WTC11 (cell line): ENCODE measurements around the gene DSG4. TPM values are rescaled to one million over a fixed set of nuclear protein-coding genes. Genes with fewer than 3 reads are reported as not detected.

Experiments used
- ATAC-seq: fragments of 200-7000 bp; cut with Tn5 transposase; 2 replicates; pipeline ENCODE4 v1.10.0; 2021; ENCODE audit warnings: mild to moderate bottlenecking, moderate library complexity
- CTCF ChIA-PET: fragments of 300-600 bp; sonication (Branson Sonifier 250); formaldehyde crosslinking; loops from one replicate; lab custom pipeline; 2021; ENCODE audit warnings: antibody characterized with exemption; lab: Charles Lee
- POLR2A ChIA-PET: fragments of 350-600 bp; sonication (Branson Sonifier 250); formaldehyde crosslinking; loops from one replicate; lab custom pipeline; 2021; ENCODE audit warnings: antibody characterized with exemption; lab: Charles Lee
- DNase-seq: peaks from one replicate; pipeline ENCODE4 v3.0.0; 2021; ENCODE audit warnings: low spot score
- H3K27ac Mint-ChIP-seq: 2 replicates; pipeline ENCODE4 v1.8.0; 2021; ENCODE audit warnings: mixed read lengths
- H3K27me3 Mint-ChIP-seq: 2 replicates; pipeline ENCODE4 v1.8.0; 2021; ENCODE audit warnings: low read depth, mild to moderate bottlenecking, moderate library complexity, mixed read lengths
- H3K36me3 Mint-ChIP-seq: 2 replicates; pipeline ENCODE4 v1.8.0; 2021; ENCODE audit warnings: mixed read lengths
- H3K4me1 Mint-ChIP-seq: 2 replicates; pipeline ENCODE4 v1.8.0; 2022; ENCODE audit warnings: mixed read lengths
- H3K4me3 Mint-ChIP-seq: 2 replicates; pipeline ENCODE4 v1.8.0; 2021; ENCODE audit warnings: mild to moderate bottlenecking, moderate library complexity, mixed read lengths
- H3K9me3 Mint-ChIP-seq: 2 replicates; pipeline ENCODE4 v1.8.0; 2021; ENCODE audit warnings: mixed read lengths
- ATF1 ChIP-seq: sonication (generic); formaldehyde crosslinking; IDR thresholded peaks from 2 replicates; pipeline ENCODE4 v1.8.1; 2023; ENCODE audit warnings: mild to moderate bottlenecking, moderate library complexity, missing genetic modification reagents
- CREB1 ChIP-seq: sonication (generic); formaldehyde crosslinking; IDR thresholded peaks from 2 replicates; pipeline ENCODE4 v1.8.0; 2023; ENCODE audit warnings: mild to moderate bottlenecking, missing genetic modification reagents
- ESRRA ChIP-seq: sonication (generic); formaldehyde crosslinking; IDR thresholded peaks from 2 replicates; pipeline ENCODE4 v1.8.1; 2022; ENCODE audit warnings: mild to moderate bottlenecking, missing genetic modification reagents, borderline replicate concordance
- JAZF1 ChIP-seq: fragments of 250-450 bp; sonication (Bioruptor Pico); IDR thresholded peaks from 2 replicates; pipeline ENCODE4 v1.9.0; 2021; ENCODE audit warnings: moderate library complexity, mild to moderate bottlenecking, inconsistent platforms
- JUN ChIP-seq: sonication (generic); formaldehyde crosslinking; IDR thresholded peaks from 2 replicates; pipeline ENCODE4 v1.8.0; 2023; ENCODE audit warnings: mild to moderate bottlenecking, missing genetic modification reagents
- KAT7 ChIP-seq: sonication (generic); formaldehyde crosslinking; IDR thresholded peaks from 2 replicates; pipeline ENCODE4 v1.8.1; 2023; ENCODE audit warnings: missing genetic modification reagents, mild to moderate bottlenecking, borderline replicate concordance
- NFYB ChIP-seq: sonication (generic); formaldehyde crosslinking; conservative IDR thresholded peaks from 2 replicates; pipeline ENCODE4 v1.8.0; 2022; ENCODE audit warnings: low read depth, missing genetic modification reagents
- NR2C2 ChIP-seq: sonication (generic); formaldehyde crosslinking; IDR thresholded peaks from 2 replicates; pipeline ENCODE4 v1.8.0; 2022; ENCODE audit warnings: mild to moderate bottlenecking, missing genetic modification reagents
- OVOL2 ChIP-seq: fragments of 250-450 bp; sonication (Bioruptor Pico); IDR thresholded peaks from 2 replicates; pipeline ENCODE4 v1.9.0; 2021; ENCODE audit warnings: mild to moderate bottlenecking, borderline replicate concordance
- TEAD1 ChIP-seq: sonication (generic); formaldehyde crosslinking; IDR thresholded peaks from 2 replicates; pipeline ENCODE4 v1.8.0; 2022; ENCODE audit warnings: mild to moderate bottlenecking, missing genetic modification reagents
- ZBTB21 ChIP-seq: sonication (generic); formaldehyde crosslinking; IDR thresholded peaks from 2 replicates; pipeline ENCODE4 v1.8.1; 2023; ENCODE audit warnings: mild to moderate bottlenecking, missing genetic modification reagents, borderline replicate concordance
- total RNA-seq: library from RNA; stranded (reverse); gene quantifications from 3 replicates; pipeline ENCODE4 v1.2.3, GENCODE V29; 2021
- TF ChIP-seq, protein P1 (sequence below): fragments of 250-450 bp; sonication (Bioruptor Pico); conservative IDR thresholded peaks from 2 replicates; pipeline ENCODE4 v1.9.0; 2021; ENCODE audit warnings: mild to moderate bottlenecking
- TF ChIP-seq, protein P2 (sequence below): sonication (generic); formaldehyde crosslinking; IDR thresholded peaks from 2 replicates; pipeline ENCODE4 v1.8.1; 2022; ENCODE audit warnings: mild to moderate bottlenecking, missing genetic modification reagents, moderate library complexity, borderline replicate concordance
- TF ChIP-seq, protein P3 (sequence below): sonication (generic); formaldehyde crosslinking; IDR thresholded peaks from 2 replicates; pipeline ENCODE4 v1.8.0; 2022; ENCODE audit warnings: mild to moderate bottlenecking, missing genetic modification reagents
- TF ChIP-seq, protein P4 (sequence below): sonication (generic); formaldehyde crosslinking; IDR thresholded peaks from 2 replicates; pipeline ENCODE4 v1.8.0; 2022; ENCODE audit warnings: mild to moderate bottlenecking, missing genetic modification reagents
- TF ChIP-seq, protein P5 (sequence below): fragments of 250-450 bp; sonication (Bioruptor Pico); IDR thresholded peaks from 2 replicates; pipeline ENCODE4 v1.9.0; 2021; ENCODE audit warnings: moderate library complexity, mild to moderate bottlenecking, inconsistent platforms, borderline replicate concordance
- TF ChIP-seq, protein P6 (sequence below): sonication (generic); formaldehyde crosslinking; IDR thresholded peaks from 2 replicates; pipeline ENCODE4 v1.8.0; 2022; ENCODE audit warnings: mild to moderate bottlenecking, missing genetic modification reagents
- TF ChIP-seq, protein P7 (sequence below): sonication (generic); formaldehyde crosslinking; IDR thresholded peaks from 2 replicates; pipeline ENCODE4 v1.8.0; 2022; ENCODE audit warnings: missing genetic modification reagents
- TF ChIP-seq, protein P8 (sequence below): sonication (generic); formaldehyde crosslinking; IDR thresholded peaks from 2 replicates; pipeline ENCODE4 v1.8.1; 2023; ENCODE audit warnings: mild to moderate bottlenecking, missing genetic modification reagents, moderate library complexity

The DSG4 gene
- total RNA-seq, 1 experiment from 2014 or later, result not detected

DNA sequence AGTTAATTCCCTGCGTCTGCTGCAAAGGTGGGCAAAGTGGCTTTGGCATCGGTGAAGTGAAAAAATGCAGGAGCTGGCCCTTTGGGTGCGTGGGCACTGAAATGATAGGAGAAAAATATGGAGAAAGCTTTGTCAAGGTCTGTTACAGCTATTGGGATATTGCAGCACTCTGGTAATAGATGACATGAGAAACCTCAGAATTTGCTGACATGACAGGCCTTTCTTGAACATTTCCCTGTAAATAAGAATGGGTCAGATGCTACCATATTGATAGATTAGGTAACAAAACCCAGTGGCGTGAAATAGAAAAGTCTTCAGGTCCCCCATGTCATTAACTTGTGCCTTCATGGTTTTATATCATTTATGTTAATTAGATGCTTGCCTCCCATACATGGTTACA is 12.4 kb upstream of the DSG4 start (continued):
- TF ChIP-seq, protein P1, sequence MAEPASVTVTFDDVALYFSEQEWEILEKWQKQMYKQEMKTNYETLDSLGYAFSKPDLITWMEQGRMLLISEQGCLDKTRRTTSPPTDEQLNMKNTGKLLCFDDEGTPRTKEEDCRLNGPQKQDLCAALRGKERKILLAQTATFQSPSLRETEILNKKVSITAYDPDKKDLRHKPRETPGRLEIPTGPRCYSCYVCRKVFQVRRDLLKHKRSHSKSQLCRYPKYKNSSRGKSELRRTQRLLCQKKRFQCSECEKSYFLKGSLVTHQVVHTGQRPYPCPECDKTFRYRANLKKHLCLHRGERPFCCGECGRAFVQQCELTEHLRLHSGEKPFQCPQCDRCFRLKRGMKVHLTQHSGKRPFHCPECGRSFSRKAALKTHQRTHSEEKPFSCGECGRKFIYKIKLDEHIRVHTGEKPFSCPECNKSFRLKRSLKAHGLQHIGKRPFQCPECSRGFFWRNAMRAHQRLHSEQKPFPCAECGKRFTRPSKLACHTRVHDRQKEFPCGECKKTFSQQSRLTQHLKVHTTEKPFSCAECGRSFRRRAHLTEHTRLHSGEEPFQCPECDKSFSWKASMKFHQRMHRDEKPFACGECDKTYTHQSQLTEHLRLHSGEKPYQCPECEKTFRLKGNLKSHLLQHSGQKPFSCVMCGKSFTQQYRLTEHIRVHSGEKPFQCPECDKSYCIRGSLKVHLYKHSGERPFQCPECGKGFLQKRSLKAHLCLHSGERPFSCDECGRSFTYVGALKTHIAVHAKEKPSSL (CRISPR knock-in tag), result no peak
- TF ChIP-seq TEAD1 (no peak), JAZF1 (no peak), NFYB (no peak), OVOL2 (CRISPR knock-in tag) (no peak), ESRRA (CRISPR knock-in tag) (no peak), CREB1 (CRISPR knock-in tag) (no peak)
- TF ChIP-seq, protein P2, sequence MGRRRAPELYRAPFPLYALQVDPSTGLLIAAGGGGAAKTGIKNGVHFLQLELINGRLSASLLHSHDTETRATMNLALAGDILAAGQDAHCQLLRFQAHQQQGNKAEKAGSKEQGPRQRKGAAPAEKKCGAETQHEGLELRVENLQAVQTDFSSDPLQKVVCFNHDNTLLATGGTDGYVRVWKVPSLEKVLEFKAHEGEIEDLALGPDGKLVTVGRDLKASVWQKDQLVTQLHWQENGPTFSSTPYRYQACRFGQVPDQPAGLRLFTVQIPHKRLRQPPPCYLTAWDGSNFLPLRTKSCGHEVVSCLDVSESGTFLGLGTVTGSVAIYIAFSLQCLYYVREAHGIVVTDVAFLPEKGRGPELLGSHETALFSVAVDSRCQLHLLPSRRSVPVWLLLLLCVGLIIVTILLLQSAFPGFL (CRISPR knock-in tag), result no peak
- TF ChIP-seq, protein P3, sequence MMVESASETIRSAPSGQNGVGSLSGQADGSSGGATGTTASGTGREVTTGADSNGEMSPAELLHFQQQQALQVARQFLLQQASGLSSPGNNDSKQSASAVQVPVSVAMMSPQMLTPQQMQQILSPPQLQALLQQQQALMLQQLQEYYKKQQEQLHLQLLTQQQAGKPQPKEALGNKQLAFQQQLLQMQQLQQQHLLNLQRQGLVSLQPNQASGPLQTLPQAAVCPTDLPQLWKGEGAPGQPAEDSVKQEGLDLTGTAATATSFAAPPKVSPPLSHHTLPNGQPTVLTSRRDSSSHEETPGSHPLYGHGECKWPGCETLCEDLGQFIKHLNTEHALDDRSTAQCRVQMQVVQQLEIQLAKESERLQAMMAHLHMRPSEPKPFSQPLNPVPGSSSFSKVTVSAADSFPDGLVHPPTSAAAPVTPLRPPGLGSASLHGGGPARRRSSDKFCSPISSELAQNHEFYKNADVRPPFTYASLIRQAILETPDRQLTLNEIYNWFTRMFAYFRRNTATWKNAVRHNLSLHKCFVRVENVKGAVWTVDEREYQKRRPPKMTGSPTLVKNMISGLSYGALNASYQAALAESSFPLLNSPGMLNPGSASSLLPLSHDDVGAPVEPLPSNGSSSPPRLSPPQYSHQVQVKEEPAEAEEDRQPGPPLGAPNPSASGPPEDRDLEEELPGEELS, result no peak
- TF ChIP-seq, protein P4, sequence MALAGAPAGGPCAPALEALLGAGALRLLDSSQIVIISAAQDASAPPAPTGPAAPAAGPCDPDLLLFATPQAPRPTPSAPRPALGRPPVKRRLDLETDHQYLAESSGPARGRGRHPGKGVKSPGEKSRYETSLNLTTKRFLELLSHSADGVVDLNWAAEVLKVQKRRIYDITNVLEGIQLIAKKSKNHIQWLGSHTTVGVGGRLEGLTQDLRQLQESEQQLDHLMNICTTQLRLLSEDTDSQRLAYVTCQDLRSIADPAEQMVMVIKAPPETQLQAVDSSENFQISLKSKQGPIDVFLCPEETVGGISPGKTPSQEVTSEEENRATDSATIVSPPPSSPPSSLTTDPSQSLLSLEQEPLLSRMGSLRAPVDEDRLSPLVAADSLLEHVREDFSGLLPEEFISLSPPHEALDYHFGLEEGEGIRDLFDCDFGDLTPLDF (CRISPR knock-in tag), result no peak
- TF ChIP-seq, protein P5, sequence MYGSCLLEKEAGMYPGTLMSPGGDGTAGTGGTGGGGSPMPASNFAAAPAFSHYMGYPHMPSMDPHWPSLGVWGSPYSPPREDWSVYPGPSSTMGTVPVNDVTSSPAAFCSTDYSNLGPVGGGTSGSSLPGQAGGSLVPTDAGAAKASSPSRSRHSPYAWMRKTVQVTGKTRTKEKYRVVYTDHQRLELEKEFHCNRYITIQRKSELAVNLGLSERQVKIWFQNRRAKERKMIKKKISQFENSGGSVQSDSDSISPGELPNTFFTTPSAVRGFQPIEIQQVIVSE (CRISPR knock-in tag), result no peak

DNA sequence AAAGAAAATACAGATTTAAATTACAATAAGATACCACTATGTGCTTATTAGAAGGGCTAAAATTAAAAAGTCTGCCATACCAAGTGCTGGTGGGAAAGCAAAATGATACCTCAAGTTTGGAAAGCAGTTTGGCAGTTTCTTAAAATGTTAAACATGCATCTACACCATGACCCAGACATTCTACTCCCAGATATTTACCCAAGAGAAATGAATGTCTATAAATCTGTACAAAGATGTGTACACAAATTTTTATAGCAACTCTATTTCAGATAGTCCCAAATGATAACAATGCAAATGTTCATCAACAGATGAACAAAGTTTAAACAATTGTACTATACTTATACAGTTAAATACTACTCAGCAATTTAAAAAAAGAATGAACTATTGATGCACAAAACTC is 7.1 kb upstream of the DSG4 start:
- Mint-ChIP-seq H3K27ac (no peak overlapping the region), H3K9me3 (no peaks in the 10 kb centered on the region)
- CTCF ChIA-PET, result no interaction called here
- no peak for ATAC-seq
- TF ChIP-seq ESRRA (CRISPR knock-in tag) (no peak), ZBTB21 (CRISPR knock-in tag) (no peak), JUN (CRISPR knock-in tag) (no peak)
- TF ChIP-seq, protein P6, sequence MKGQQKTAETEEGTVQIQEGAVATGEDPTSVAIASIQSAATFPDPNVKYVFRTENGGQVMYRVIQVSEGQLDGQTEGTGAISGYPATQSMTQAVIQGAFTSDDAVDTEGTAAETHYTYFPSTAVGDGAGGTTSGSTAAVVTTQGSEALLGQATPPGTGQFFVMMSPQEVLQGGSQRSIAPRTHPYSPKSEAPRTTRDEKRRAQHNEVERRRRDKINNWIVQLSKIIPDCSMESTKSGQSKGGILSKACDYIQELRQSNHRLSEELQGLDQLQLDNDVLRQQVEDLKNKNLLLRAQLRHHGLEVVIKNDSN (CRISPR knock-in tag), result no peak
- TF ChIP-seq, all 79 proteins: peak for 0
- Mint-ChIP-seq H3K4me3 (no peak overlapping the region), H3K4me1 (no peaks in the 10 kb centered on the region), H3K27me3 (no peaks in the 10 kb centered on the region), H3K36me3 (no peaks in the 10 kb centered on the region)
- POLR2A ChIA-PET, result no interaction called here
- no peak for DNase-seq

DNA sequence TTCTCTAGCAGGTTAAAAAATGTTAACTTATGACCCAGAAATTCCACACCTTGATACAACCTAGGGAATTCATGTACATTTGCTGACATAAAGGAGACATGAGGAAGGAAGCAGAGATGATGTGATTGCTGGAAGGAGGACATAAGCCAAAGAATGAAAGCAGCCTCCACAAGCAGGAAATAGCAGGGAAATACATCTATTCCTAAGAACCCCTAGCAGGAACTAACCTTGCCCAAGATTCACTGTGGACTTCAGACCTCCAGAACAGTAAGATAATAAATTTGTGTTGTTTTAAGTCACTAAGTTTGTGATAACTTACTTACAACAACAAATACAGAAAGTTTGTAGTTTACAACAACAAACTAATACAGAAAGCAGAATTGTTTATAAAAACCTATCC is 4.6 kb upstream of the DSG4 start:
- Mint-ChIP-seq H3K4me1 (peaks cover 3% of the 10 kb centered on the region; the same call in 1 of the 2 replicates), H3K27me3 (no peaks in the 10 kb centered on the region), H3K27ac (no peak overlapping the region), H3K36me3 (no peaks in the 10 kb centered on the region), H3K4me3 (no peak overlapping the region), H3K9me3 (no peaks in the 10 kb centered on the region)
- CTCF ChIA-PET, result no interaction called here
- POLR2A ChIA-PET, result no interaction called here
- DNase-seq, result no peak
- no peak for ATAC-seq
- TF ChIP-seq NR2C2 (no peak), ATF1 (CRISPR knock-in tag) (no peak), ESRRA (CRISPR knock-in tag) (no peak), KAT7 (CRISPR knock-in tag) (no peak)
- TF ChIP-seq, protein P7, sequence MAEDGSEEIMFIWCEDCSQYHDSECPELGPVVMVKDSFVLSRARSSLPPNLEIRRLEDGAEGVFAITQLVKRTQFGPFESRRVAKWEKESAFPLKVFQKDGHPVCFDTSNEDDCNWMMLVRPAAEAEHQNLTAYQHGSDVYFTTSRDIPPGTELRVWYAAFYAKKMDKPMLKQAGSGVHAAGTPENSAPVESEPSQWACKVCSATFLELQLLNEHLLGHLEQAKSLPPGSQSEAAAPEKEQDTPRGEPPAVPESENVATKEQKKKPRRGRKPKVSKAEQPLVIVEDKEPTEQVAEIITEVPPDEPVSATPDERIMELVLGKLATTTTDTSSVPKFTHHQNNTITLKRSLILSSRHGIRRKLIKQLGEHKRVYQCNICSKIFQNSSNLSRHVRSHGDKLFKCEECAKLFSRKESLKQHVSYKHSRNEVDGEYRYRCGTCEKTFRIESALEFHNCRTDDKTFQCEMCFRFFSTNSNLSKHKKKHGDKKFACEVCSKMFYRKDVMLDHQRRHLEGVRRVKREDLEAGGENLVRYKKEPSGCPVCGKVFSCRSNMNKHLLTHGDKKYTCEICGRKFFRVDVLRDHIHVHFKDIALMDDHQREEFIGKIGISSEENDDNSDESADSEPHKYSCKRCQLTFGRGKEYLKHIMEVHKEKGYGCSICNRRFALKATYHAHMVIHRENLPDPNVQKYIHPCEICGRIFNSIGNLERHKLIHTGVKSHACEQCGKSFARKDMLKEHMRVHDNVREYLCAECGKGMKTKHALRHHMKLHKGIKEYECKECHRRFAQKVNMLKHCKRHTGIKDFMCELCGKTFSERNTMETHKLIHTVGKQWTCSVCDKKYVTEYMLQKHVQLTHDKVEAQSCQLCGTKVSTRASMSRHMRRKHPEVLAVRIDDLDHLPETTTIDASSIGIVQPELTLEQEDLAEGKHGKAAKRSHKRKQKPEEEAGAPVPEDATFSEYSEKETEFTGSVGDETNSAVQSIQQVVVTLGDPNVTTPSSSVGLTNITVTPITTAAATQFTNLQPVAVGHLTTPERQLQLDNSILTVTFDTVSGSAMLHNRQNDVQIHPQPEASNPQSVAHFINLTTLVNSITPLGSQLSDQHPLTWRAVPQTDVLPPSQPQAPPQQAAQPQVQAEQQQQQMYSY (CRISPR knock-in tag), result no peak
- TF ChIP-seq, protein P8, sequence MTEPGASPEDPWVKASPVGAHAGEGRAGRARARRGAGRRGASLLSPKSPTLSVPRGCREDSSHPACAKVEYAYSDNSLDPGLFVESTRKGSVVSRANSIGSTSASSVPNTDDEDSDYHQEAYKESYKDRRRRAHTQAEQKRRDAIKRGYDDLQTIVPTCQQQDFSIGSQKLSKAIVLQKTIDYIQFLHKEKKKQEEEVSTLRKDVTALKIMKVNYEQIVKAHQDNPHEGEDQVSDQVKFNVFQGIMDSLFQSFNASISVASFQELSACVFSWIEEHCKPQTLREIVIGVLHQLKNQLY, result no peak
